Gastrocnemius medialis (tissue), 4 donors: ENCODE data around the gene TUBB3.

Experiments
- POLR2A ChIP-seq, 2 donors: fragments of 450-650 bp; IDR thresholded peaks; one replicate each; pipeline ENCODE4 v1.6.1; 2017; ENCODE audit warnings: antibody characterized with exemption in 2 of 2, mild to moderate bottlenecking in 2 of 2, moderate library complexity in 2 of 2
- TF ChIP-seq, protein P1 (sequence below), 5 experiments: fragments of 450-650 bp in 3 of 5; fragments of 200-600 bp in 2 of 5; sonication (generic) in 2 of 5; IDR thresholded peaks in 4 of 5; conservative IDR thresholded peaks in 1 of 5; 1 replicate in 4 of 5; 2 replicates in 1 of 5; pipeline ENCODE4 v1.5.1; 2016 to 2019; ENCODE audit warnings: antibody characterized with exemption in 5 of 5, mild to moderate bottlenecking in 3 of 5, moderate library complexity in 3 of 5

DNA sequence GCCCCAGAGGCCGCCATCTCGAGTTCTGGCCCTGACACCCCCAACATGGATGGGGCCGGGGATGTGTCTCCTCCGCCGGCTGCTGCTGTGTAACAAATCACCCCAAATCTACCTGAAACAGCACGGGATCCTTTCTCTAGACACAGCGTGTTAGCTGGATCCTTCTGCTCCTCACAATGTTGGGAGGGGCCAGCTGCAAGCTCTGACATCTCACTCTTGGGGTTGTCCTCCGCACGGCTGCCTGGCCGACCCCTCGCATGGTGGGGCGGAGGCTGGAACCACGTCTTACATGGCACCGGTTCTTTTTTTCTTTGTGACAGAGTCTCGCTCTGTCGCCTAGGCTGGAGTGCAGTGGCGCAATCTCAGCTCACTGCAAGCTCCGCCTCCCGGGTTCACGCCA is 13.8 kb downstream of the TUBB3 start:
- TF ChIP-seq, protein P1, sequence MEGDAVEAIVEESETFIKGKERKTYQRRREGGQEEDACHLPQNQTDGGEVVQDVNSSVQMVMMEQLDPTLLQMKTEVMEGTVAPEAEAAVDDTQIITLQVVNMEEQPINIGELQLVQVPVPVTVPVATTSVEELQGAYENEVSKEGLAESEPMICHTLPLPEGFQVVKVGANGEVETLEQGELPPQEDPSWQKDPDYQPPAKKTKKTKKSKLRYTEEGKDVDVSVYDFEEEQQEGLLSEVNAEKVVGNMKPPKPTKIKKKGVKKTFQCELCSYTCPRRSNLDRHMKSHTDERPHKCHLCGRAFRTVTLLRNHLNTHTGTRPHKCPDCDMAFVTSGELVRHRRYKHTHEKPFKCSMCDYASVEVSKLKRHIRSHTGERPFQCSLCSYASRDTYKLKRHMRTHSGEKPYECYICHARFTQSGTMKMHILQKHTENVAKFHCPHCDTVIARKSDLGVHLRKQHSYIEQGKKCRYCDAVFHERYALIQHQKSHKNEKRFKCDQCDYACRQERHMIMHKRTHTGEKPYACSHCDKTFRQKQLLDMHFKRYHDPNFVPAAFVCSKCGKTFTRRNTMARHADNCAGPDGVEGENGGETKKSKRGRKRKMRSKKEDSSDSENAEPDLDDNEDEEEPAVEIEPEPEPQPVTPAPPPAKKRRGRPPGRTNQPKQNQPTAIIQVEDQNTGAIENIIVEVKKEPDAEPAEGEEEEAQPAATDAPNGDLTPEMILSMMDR (IDR thresholded peaks at IDR 0.05 in 4 of 5, conservative IDR thresholded peaks at IDR 0.05 in 1 of 5) = no peak
- TF ChIP-seq POLR2A (IDR thresholded peaks at IDR 0.05) = no peak
